Measurements from ENCODE around the gene BCL6. TPM values are rescaled to one million over a fixed set of nuclear protein-coding genes. Genes with fewer than 3 reads are reported as not detected.

Gene BCL6
- total and polyA plus RNA-seq, 12 donors: 27.9 to 154 (median 47.6) TPM

- Histone ChIP-seq H3K9me3 (no peaks in the 10 kb centered on the region), H3K4me1 (peaks cover 0 to 22% (median 0%) of the 10 kb centered on the region in 9 donors), H3K27me3 (no peaks in the 10 kb centered on the region), H3K27ac (peak overlapping the region in 6 of 10 donors; percentile 13 to 68 (median 52)), H3K36me3 (no peaks in the 10 kb centered on the region), H3K4me3 (no peak overlapping the region)
- intact Hi-C loops (cut with DNase I): no loop called here
- DNase-seq (no peak), ATAC-seq (peak; percentile 42 to 94 (median 86))
- no peak for TF ChIP-seq CTCF (IDR thresholded peaks at IDR 0.05)
Observed at GRCh38 chr3:187705164-187705563, 40.1 kb downstream of the BCL6 start.

GRCh38 chr3:187702507-187703033 lies 42.7 kb downstream of the BCL6 start, which contains the start of gene RTP2:
Gene RTP2, minus strand, starts transcription at chr3:187702557. Its CDS starts 429 bp downstream, at chr3:187702128.
- H3K9me3 ChIP-seq: no peaks in the 10 kb centered on the region
- ATAC-seq: no peak
- no peaks in the 10 kb centered on the region for H3K27me3 ChIP-seq
- H3K4me3 ChIP-seq: no peak within 1 kb of the TSS
- WGBS, 2 donors: 59 to 62% methylated on average over 4 of the region's 4 CpGs
- H3K27ac ChIP-seq: no peak within 1 kb of the TSS
- H3K36me3 ChIP-seq: no peaks in the 10 kb centered on the region
- peaks cover 0 to 22% (median 0%) of the 10 kb centered on the region in 9 donors for H3K4me1 ChIP-seq
- no peak for DNase-seq
- TF ChIP-seq CTCF (IDR thresholded peaks at IDR 0.05): no peak
- intact Hi-C loops (cut with DNase I): no loop called here

GRCh38 chr3:187700249-187700648 lies 45.0 kb downstream of the BCL6 start:
- Histone ChIP-seq H3K27me3 (no peaks in the 10 kb centered on the region), H3K9me3 (no peaks in the 10 kb centered on the region), H3K4me1 (peaks cover 0 to 22% (median under 1%) of the 10 kb centered on the region in 9 donors), H3K4me3 (no peak overlapping the region), H3K27ac (no peak overlapping the region), H3K36me3 (no peaks in the 10 kb centered on the region)
- intact Hi-C loops (cut with DNase I): no loop called here
- no peak for TF ChIP-seq CTCF (IDR thresholded peaks at IDR 0.05)
- ATAC-seq: no peak
- WGBS, 2 donors: 94 to 97% methylated on average over 2 of the region's 2 CpGs
- DNase-seq: no peak

GRCh38 chr3:187698499-187699399 lies 46.5 kb downstream of the BCL6 start:
- no peaks in the 10 kb centered on the region for H3K36me3 ChIP-seq
- no peak overlapping the region for H3K4me3 ChIP-seq
- H3K27ac ChIP-seq: no peak overlapping the region
- WGBS, 2 donors: 91 to 94% methylated on average over 37 to 39 of the region's 42 CpGs
- peak in 1 of 8 donors; percentile 51 for ATAC-seq
- H3K27me3 ChIP-seq: no peaks in the 10 kb centered on the region
- intact Hi-C loops (cut with DNase I): no loop called here
- no peak for TF ChIP-seq CTCF (IDR thresholded peaks at IDR 0.05)
- no peak for DNase-seq
- no peaks in the 10 kb centered on the region for H3K9me3 ChIP-seq
- H3K4me1 ChIP-seq: peaks cover 0 to 25% (median 8%) of the 10 kb centered on the region in 9 donors

Measured in heart right ventricle (tissue), 16 donors.